Measurements from ENCODE around the gene S100A12.
"Not testable (repeated sequence)": the region's sequence is repeated elsewhere in the genome, so short reads cannot be mapped to it uniquely, and the experiment has no call there.

Gene S100A12

DNA sequence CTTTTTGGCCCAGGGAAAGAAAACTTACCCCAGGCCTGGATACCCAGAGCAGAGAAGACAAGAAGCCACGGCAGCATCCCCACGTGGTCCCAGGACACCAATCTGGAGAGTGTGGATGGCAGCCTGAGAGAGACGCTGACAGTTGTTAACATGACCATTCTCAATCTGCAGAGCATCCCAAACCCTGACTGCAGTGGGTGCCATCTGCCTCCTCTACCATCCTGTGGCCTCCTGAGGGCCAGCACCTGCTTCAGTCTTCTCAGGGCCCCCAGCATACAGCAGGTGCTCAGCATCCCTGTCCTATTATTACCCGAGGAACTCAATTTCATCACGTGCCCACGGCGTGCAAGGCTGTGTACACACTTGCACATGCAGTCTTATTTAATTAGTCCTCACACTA lies 27.6 kb downstream of the S100A12 start:
- TF ChIP-seq, protein P1, sequence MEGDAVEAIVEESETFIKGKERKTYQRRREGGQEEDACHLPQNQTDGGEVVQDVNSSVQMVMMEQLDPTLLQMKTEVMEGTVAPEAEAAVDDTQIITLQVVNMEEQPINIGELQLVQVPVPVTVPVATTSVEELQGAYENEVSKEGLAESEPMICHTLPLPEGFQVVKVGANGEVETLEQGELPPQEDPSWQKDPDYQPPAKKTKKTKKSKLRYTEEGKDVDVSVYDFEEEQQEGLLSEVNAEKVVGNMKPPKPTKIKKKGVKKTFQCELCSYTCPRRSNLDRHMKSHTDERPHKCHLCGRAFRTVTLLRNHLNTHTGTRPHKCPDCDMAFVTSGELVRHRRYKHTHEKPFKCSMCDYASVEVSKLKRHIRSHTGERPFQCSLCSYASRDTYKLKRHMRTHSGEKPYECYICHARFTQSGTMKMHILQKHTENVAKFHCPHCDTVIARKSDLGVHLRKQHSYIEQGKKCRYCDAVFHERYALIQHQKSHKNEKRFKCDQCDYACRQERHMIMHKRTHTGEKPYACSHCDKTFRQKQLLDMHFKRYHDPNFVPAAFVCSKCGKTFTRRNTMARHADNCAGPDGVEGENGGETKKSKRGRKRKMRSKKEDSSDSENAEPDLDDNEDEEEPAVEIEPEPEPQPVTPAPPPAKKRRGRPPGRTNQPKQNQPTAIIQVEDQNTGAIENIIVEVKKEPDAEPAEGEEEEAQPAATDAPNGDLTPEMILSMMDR (conservative IDR thresholded peaks at IDR 0.05; ENCODE audit: low read depth, low read length) = no peak
- no peaks in the 10 kb centered on the region for H3K79me2 ChIP-seq (ENCODE audit: insufficient read depth, low read depth)
- no peak overlapping the region for H3K9ac ChIP-seq
- H3K4me1 ChIP-seq (ENCODE audit: low read depth, poor library complexity, severe bottlenecking) = peaks cover 47% of the 10 kb centered on the region
- H3K36me3 ChIP-seq (ENCODE audit: insufficient read depth) = no peaks in the 10 kb centered on the region
- H3K4me2 ChIP-seq = no peak overlapping the region
- no peak overlapping the region for H3K4me3 ChIP-seq (IDR thresholded peaks at IDR 0.05; ENCODE audit: insufficient read depth, low read depth, low read length)
- no peaks in the 10 kb centered on the region for H4K20me1 ChIP-seq (ENCODE audit: insufficient read depth)
- H2AFZ ChIP-seq (ENCODE audit: low read depth) = no peak overlapping the region
- no peak overlapping the region for H3K27ac ChIP-seq
- no peaks in the 10 kb centered on the region for H3K27me3 ChIP-seq (ENCODE audit: insufficient read depth, low read depth)

DNA sequence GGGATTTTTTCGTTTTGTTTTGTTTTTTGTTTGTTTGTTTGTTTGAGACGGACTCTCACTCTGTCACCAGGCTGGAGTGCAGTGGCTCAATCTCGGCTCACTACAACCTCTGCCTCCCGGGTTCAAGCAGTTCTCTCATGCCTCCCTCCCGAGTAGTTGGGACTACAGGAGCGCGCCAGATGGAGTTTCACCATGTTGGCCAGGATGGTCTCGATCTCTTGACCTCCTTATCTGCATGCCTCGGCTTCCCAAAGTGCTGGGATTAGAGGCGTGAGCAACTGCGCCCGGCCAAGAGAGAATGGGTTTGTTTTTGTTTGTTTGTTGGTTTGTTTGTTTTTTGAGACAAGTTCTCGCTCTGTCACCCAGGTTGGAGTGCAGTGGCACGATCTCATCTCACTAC lies 28.4 kb downstream of the S100A12 start:
- not testable (repeated sequence) for H3K36me3 ChIP-seq (ENCODE audit: insufficient read depth); H4K20me1 ChIP-seq (ENCODE audit: insufficient read depth); H3K79me2 ChIP-seq (ENCODE audit: insufficient read depth, low read depth); H3K27me3 ChIP-seq (ENCODE audit: insufficient read depth, low read depth); H3K27ac ChIP-seq; H3K9ac ChIP-seq; H2AFZ ChIP-seq (ENCODE audit: low read depth); H3K4me3 ChIP-seq (IDR thresholded peaks at IDR 0.05; ENCODE audit: insufficient read depth, low read depth, low read length)
- Histone ChIP-seq H3K4me1 (ENCODE audit: low read depth, poor library complexity, severe bottlenecking) (peaks cover 51% of the 10 kb centered on the region), H3K4me2 (peak overlapping the region; percentile 72; the same call in 1 of the 2 replicates)

DNA sequence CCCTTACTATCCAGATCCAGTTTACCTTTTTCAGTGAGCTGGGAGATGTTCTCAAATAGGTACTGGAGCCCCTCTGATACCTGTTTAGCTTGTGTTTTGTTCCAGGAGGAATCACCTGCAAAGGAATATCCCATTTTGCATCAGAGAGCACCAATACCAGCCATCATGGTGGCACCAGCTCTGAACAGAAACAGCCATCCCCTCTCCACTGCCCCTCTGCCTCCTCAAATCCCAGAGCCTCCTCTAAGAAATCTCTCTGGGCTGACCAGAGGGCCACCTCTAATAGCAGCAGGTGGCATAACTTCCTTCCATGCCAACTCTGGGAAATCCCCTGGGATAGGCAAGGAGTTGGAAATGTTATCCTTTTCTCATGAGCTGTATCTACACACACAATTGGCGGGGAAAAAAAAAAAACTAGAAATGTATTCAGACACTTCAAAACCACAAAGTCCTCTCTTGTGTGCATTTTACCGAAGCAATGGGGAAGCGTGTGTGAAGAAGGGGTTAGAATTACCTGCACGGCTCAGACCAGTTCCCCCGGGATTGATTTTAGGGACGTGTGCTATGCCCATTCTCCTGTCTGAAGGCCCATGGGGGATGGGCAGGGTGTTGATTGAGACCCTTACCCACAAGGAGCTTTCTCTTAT lies 29.2 kb downstream of the S100A12 start:
- H3K4me2 ChIP-seq = peak overlapping the region; percentile 72
- H3K4me1 ChIP-seq (ENCODE audit: low read depth, poor library complexity, severe bottlenecking) = peaks cover 60% of the 10 kb centered on the region
- H3K27me3 ChIP-seq (ENCODE audit: insufficient read depth, low read depth) = no peaks in the 10 kb centered on the region
- peak overlapping the region; percentile 3 for H2AFZ ChIP-seq (ENCODE audit: low read depth)
- H3K27ac ChIP-seq = peak overlapping the region; percentile 89
- H3K79me2 ChIP-seq (ENCODE audit: insufficient read depth, low read depth) = 0 out of 2 replicates have a peak, but pooled peaks cover 8% of the 10 kb centered on the region
- H3K36me3 ChIP-seq (ENCODE audit: insufficient read depth) = no peaks in the 10 kb centered on the region
- no peak overlapping the region for H3K4me3 ChIP-seq (IDR thresholded peaks at IDR 0.05; ENCODE audit: insufficient read depth, low read depth, low read length)
- peak overlapping the region; percentile 0; the same call in 1 of the 2 replicates for H3K9ac ChIP-seq
- TF ChIP-seq, protein P1 (conservative IDR thresholded peaks at IDR 0.05; ENCODE audit: low read depth, low read length) = no peak
- no peaks in the 10 kb centered on the region for H4K20me1 ChIP-seq (ENCODE audit: insufficient read depth)

DNA sequence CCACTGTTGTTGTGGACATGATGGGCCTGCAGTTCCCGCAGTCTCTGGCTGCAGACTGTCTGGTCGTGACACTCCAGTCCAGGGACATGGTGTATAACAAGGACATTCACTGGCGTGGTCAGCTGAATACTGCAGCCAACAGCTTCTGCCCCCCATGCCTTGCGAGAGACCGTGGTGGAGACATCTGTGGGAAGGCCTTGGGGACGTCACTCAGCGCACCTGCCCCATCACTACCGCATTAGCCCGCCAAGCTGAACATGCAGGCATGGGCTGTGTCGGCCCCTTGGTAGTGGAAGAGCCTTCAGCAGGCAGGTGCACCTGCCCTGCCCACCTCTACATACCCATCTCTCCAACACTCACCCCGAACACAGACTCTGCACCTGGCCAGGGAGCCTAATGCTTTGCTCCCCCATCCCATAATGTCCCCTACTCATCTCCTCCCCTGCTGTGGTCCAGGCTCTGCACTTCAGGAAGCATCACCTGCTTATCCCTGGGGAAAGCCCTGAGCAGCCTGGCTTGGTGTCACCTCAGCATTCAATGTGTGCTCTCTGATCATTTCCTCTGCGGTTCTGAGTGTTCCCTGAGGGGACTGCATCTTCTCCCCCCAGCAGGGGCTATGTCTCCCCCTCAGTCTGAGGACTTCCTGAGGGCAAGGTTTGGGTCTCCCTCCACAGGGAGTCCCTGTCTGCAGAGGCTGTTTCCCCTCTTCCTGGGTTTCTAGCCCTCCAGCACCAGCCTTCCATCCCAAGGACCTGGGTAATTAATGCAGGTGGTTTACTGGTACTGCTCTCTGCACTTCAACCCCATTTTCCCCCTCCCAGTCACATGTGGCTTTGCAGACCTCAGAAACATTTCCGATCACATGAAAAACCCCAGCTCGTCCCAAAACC lies 30.0 kb downstream of the S100A12 start:
- Histone ChIP-seq H3K79me2 (ENCODE audit: insufficient read depth, low read depth) (0 out of 2 replicates have a peak, but pooled peaks cover 8% of the 10 kb centered on the region), H2AFZ (ENCODE audit: low read depth) (peak overlapping the region; percentile 61), H3K4me1 (ENCODE audit: low read depth, poor library complexity, severe bottlenecking) (peaks cover 65% of the 10 kb centered on the region), H4K20me1 (ENCODE audit: insufficient read depth) (no peaks in the 10 kb centered on the region), H3K27me3 (ENCODE audit: insufficient read depth, low read depth) (no peaks in the 10 kb centered on the region), H3K4me3 (IDR thresholded peaks at IDR 0.05; ENCODE audit: insufficient read depth, low read depth, low read length) (no peak overlapping the region), H3K4me2 (peak overlapping the region; percentile 72), H3K27ac (peak overlapping the region; percentile 89), H3K9ac (peak overlapping the region; percentile 65), H3K36me3 (ENCODE audit: insufficient read depth) (no peaks in the 10 kb centered on the region)
- TF ChIP-seq, protein P1 (conservative IDR thresholded peaks at IDR 0.05; ENCODE audit: low read depth, low read length) = no peak
